Retinal pigment epithelial cell (primary cell): ENCODE measurements around the gene TRIM42.

Source experiments
- DNase-seq: peaks from one replicate; pipeline ENCODE4 v3.0.0-alpha.2; 2010; ENCODE audit warnings: low read depth
- H3K4me3 ChIP-seq: 2 replicates; pipeline ENCODE4 v1.5.1; 2011; ENCODE audit warnings: mild to moderate bottlenecking, low read length, control low read depth, moderate library complexity
- CTCF ChIP-seq: conservative IDR thresholded peaks from 2 replicates; pipeline ENCODE4 v1.5.1; 2011; ENCODE audit warnings: low read depth, low read length, control low read depth, inconsistent platforms

Gene TRIM42

GRCh38 chr3:140733623-140734022, 55.8 kb downstream of the TRIM42 start:
- no peak for DNase-seq
- H3K4me3 ChIP-seq: no peak overlapping the region
- TF ChIP-seq CTCF: no peak

- peak; percentile 69 for TF ChIP-seq CTCF
- DNase-seq: peak; percentile 15
- no peak overlapping the region for H3K4me3 ChIP-seq
Observed at GRCh38 chr3:140736863-140737460, 59.1 kb downstream of the TRIM42 start.

- no peak for DNase-seq
- H3K4me3 ChIP-seq: no peak overlapping the region
- no peak for TF ChIP-seq CTCF
Observed at GRCh38 chr3:140742116-140742515, 64.3 kb downstream of the TRIM42 start.

- H3K4me3 ChIP-seq: no peak overlapping the region
- no peak for DNase-seq
- no peak for TF ChIP-seq CTCF
Observed at GRCh38 chr3:140748171-140748570, 70.3 kb downstream of the TRIM42 start.

GRCh38 chr3:140748903-140749302, 71.0 kb downstream of the TRIM42 start:
- H3K4me3 ChIP-seq: no peak overlapping the region
- TF ChIP-seq CTCF: no peak
- no peak for DNase-seq
